Measurements from ENCODE around the gene SPNS3. TPM values are rescaled to one million over a fixed set of nuclear protein-coding genes. Genes with fewer than 3 reads are reported as not detected.

The SPNS3 gene
- total and polyA plus RNA-seq, 9 of the 15 experiments (the other 6 are each of a cell fraction or from before 2014, with no cell fraction given): not detected

DNA sequence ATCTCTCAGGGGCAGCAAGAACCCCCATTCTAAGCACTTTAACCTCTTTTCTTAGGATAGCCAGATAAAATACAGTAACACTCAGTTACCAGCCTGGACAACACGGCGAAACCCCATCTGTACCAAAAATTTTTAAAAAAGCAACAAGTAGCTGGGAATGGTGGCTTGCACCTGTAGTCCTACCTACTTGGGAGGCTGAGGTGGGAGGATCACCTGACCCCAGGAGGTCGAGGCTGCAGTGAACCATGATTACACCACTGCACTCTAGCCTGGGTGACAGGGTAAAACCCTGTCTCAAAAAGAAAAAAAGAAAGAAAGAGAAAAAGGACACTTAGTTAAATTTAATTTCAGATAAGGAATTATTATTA lies 38.6 kb upstream of the SPNS3 start (continued):
- TF ChIP-seq, protein P1, sequence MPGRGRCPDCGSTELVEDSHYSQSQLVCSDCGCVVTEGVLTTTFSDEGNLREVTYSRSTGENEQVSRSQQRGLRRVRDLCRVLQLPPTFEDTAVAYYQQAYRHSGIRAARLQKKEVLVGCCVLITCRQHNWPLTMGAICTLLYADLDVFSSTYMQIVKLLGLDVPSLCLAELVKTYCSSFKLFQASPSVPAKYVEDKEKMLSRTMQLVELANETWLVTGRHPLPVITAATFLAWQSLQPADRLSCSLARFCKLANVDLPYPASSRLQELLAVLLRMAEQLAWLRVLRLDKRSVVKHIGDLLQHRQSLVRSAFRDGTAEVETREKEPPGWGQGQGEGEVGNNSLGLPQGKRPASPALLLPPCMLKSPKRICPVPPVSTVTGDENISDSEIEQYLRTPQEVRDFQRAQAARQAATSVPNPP (IDR thresholded peaks at IDR 0.05; ENCODE audit: borderline replicate concordance, insufficient read depth, insufficient read length): no peak
- TF ChIP-seq ZNF584 (CRISPR knock-in tag; IDR thresholded peaks at IDR 0.05; ENCODE audit: low read depth): no peak

DNA sequence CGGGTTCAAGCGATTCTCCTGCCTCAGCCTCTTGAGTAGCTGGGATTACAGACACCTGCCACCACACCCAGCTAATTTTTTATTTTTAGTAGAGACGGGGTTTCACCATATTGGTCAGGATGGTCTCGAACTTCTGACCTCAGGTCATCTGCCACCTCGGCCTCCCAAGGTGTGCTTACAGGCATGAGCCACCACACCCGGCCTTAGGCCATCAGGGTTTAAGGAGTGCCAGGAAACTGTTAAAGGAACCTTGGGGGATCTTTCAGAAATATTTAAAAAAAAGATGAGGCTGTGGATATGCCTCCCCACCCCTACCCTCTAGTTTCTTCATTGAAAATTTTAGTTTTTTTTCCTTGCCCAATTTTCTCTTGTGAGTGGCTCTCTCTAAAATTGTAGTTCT lies 35.9 kb upstream of the SPNS3 start:
- H3K36me3 ChIP-seq (ENCODE audit: control insufficient read depth, insufficient read depth, low read length): no peaks in the 10 kb centered on the region
- H3K4me2 ChIP-seq (ENCODE audit: insufficient read depth, low read length): no peak overlapping the region
- in situ Hi-C loops (cut with MboI) (no loop called here), intact Hi-C loops (cut with micrococcal nuclease) (no loop called here)
- H3K79me2 ChIP-seq (ENCODE audit: control insufficient read depth, insufficient read depth, low read length): no peaks in the 10 kb centered on the region
- WGBS (ENCODE audit: insufficient coverage, low coverage, missing lambda C conversion rate): 47% methylated on average over 4 of the region's 6 CpGs
- no TSS peak for BruUV-seq (replicated peaks)
- H3K27ac ChIP-seq (ENCODE audit: extremely low read depth, low read depth, low read length): no peak overlapping the region
- no peaks in the 10 kb centered on the region for H3K9me3 ChIP-seq (replicated peaks; ENCODE audit: control insufficient read depth, insufficient read depth, low read depth, low read length)
- no peak for DNase-seq (ENCODE audit: extremely low read depth in 1 of 4, low spot score in 3 of 4)
- no peak overlapping the region for H2AFZ ChIP-seq (ENCODE audit: low read depth, low read length)
- no peaks in the 10 kb centered on the region for H3K27me3 ChIP-seq (ENCODE audit: control insufficient read depth in 2 of 2, insufficient read depth in 2 of 2, low read length in 2 of 2)
- H3K9me1 ChIP-seq (ENCODE audit: control insufficient read depth, insufficient read depth, low read length): no peaks in the 10 kb centered on the region
- H3K4me3 ChIP-seq: no peak overlapping the region
- H3K4me1 ChIP-seq (replicated peaks in 1 of 2; ENCODE audit: control insufficient read depth in 2 of 2, insufficient read depth in 2 of 2, low read length in 2 of 2): no peaks in the 10 kb centered on the region; a peak in 1 of 5 replicates
- ChIA-PET CTCF (ENCODE audit: low intra/inter-chr PET ratio) (no interaction called here), POLR2A (interaction anchor here (0.6 kb wide), 1 partner anchor 14 kb away, joined by 3 read pairs; no protein-coding TSS in a partner anchor)
- no peak overlapping the region for H3K9ac ChIP-seq (ENCODE audit: insufficient read depth in 1 of 2, low read depth in 2 of 2, low read length in 2 of 2)
- no peak for ATAC-seq
- FAIRE-seq: no peak
- H4K20me1 ChIP-seq (replicated peaks; ENCODE audit: control insufficient read depth, insufficient read depth, low read length): no peaks in the 10 kb centered on the region
- TF ChIP-seq ZKSCAN8 (CRISPR knock-in tag; IDR thresholded peaks at IDR 0.05): no peak
- no peak for TF ChIP-seq MCM7 (IDR thresholded peaks at IDR 0.05)
- TF ChIP-seq FOS (IDR thresholded peaks at IDR 0.05; ENCODE audit: extremely low read depth, insufficient read length): no peak
- no peak for TF ChIP-seq MXI1 (IDR thresholded peaks at IDR 0.05; ENCODE audit: low read depth, low read length)
- TF ChIP-seq RB1 (IDR thresholded peaks at IDR 0.05; ENCODE audit: low read depth): no peak
- no peak for TF ChIP-seq RNF2 (IDR thresholded peaks at IDR 0.05)
- no peak for TF ChIP-seq EZH2 (IDR thresholded peaks at IDR 0.05; ENCODE audit: borderline replicate concordance, low read depth, low read length)
- TF ChIP-seq NFYB (IDR thresholded peaks at IDR 0.05; ENCODE audit: extremely low read depth, insufficient read length): no peak
- no peak for TF ChIP-seq ZNF134 (CRISPR knock-in tag; conservative IDR thresholded peaks at IDR 0.05)
- TF ChIP-seq PTRF (tag; IDR thresholded peaks at IDR 0.05): no peak
- no peak for TF ChIP-seq BMI1 (IDR thresholded peaks at IDR 0.05; ENCODE audit: low read length)
- TF ChIP-seq, protein P2, sequence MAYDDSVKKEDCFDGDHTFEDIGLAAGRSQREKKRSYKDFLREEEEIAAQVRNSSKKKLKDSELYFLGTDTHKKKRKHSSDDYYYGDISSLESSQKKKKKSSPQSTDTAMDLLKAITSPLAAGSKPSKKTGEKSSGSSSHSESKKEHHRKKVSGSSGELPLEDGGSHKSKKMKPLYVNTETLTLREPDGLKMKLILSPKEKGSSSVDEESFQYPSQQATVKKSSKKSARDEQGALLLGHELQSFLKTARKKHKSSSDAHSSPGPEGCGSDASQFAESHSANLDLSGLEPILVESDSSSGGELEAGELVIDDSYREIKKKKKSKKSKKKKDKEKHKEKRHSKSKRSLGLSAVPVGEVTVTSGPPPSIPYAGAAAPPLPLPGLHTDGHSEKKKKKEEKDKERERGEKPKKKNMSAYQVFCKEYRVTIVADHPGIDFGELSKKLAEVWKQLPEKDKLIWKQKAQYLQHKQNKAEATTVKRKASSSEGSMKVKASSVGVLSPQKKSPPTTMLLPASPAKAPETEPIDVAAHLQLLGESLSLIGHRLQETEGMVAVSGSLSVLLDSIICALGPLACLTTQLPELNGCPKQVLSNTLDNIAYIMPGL (CRISPR knock-in tag; IDR thresholded peaks at IDR 0.05): no peak
- no peak for TF ChIP-seq ZNF551 (CRISPR knock-in tag; IDR thresholded peaks at IDR 0.05)
- TF ChIP-seq ADNP (tag; IDR thresholded peaks at IDR 0.05): no peak
- TF ChIP-seq, protein P3, sequence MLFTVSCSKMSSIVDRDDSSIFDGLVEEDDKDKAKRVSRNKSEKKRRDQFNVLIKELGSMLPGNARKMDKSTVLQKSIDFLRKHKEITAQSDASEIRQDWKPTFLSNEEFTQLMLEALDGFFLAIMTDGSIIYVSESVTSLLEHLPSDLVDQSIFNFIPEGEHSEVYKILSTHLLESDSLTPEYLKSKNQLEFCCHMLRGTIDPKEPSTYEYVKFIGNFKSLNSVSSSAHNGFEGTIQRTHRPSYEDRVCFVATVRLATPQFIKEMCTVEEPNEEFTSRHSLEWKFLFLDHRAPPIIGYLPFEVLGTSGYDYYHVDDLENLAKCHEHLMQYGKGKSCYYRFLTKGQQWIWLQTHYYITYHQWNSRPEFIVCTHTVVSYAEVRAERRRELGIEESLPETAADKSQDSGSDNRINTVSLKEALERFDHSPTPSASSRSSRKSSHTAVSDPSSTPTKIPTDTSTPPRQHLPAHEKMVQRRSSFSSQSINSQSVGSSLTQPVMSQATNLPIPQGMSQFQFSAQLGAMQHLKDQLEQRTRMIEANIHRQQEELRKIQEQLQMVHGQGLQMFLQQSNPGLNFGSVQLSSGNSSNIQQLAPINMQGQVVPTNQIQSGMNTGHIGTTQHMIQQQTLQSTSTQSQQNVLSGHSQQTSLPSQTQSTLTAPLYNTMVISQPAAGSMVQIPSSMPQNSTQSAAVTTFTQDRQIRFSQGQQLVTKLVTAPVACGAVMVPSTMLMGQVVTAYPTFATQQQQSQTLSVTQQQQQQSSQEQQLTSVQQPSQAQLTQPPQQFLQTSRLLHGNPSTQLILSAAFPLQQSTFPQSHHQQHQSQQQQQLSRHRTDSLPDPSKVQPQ (CRISPR knock-in tag; IDR thresholded peaks at IDR 0.05; ENCODE audit: borderline replicate concordance): no peak
- TF ChIP-seq SAP30 (IDR thresholded peaks at IDR 0.05; ENCODE audit: borderline replicate concordance, insufficient read depth, low read depth, low read length, poor library complexity, severe bottlenecking): no peak

Measured in K562 (cell line).